Left kidney (tissue), 2 donors: ENCODE data around the gene ZBTB5. TPM values are rescaled to one million over a fixed set of nuclear protein-coding genes. Genes with fewer than 3 reads are reported as not detected.

ENCODE experiments used
- DNase-seq: peaks from one replicate; pipeline ENCODE4 v3.0.0-alpha.2; 2013
- polyA plus RNA-seq: library from polyadenylated mRNA; unstranded; fragments of 120-200 nt; gene quantifications from one replicate; pipeline ENCODE4 v1.2.1, GENCODE V29; 2013; ENCODE audit not compliant: insufficient read length

ZBTB5 gene
- polyA plus RNA-seq, 1 donor: 32.9 TPM

DNA sequence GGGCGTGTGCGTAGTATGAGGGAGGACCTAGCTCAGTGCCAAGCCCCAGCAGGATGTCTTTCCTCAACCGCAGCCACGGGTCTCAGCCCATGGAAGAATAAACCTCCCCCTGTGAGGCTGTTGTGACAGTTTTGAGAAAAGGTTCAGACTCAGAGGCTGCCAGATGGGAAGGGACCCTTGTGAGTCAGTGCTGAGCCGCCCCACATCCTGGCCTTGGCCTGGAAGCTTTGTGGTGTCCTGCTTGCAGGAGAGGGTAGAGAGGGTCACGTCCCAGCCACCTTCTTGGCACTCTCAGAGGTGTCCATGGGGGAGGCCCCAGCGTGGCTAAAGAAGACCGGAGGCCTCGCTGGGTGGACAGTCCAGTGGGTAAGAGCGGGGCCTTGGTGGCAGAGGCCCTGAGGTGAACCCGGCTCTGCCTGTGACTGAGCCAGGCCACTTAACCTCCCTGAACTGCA lies 39.9 kb downstream of the ZBTB5 start:
- no peak for DNase-seq

DNA sequence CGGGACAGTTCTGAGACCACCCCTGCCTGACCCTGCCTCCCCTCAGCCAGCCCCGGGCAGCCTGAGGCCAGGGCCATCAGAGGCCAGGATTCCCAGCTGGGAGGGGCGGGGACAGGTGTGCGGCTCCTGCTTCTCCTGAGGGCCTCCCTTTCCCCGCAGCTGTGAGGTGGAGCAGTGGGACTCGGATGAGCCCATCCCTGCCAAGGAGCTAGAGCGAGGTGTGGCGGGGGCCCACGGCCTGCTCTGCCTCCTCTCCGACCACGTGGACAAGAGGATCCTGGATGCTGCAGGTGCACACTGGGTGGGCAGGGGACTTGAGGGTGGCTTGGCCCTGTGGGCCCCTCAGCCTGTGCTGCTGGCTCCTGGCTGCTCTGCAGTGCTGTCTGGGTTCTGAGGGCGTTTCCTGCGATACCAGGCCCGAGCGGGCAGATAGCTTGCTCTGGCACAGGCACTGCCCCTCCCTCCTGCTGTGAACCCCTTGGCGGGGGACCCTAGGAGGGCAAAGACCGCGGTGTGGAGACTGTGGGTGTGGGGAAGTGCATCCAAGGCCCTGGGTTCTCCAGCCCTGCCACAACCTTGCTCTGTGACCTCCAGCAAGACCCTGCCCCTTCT lies 40.5 kb downstream of the ZBTB5 start:
- DNase-seq: no peak

DNA sequence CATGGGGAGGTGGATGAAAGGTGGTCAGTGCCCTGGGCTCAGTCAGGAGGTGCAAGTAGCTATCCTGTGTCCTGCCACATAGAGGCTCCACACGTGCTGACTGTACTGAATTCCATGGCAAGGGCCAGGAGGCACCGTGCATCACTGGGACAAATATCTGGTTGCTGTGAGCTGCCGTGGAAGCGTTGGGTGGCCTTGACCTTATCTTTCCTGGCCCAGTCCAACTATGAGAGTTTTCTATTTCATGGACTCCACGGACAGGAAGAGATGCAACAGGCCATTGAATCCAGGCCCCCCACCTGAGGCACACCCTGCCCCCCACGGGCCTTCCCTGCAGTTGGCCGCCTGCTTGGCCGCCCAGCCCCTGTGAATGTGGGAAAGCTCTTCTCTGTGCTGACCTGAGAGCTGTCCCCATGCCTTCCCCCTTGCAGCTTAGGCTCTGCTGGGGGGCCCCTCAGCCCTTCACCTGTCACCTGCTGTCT lies 41.0 kb downstream of the ZBTB5 start:
- no peak for DNase-seq

DNA sequence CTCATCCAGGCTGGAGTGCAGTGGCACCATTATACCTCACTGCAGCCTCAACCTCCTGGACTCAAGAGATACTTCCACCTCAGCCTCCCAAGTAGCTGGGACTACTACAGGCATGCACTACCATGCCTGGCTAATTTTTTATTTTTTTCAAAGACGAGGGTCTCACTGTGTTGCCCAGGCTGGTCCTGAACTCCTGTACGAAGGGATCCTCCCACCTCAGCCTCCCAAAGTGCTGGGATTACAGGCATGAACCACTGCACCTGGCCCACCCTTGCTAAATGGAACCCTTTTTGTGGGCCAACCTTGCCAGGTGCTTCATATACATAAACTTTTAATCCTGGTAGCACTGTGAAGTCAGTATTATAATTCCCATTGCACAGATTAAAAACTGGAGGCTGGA lies 41.7 kb downstream of the ZBTB5 start:
- no peak for DNase-seq

DNA sequence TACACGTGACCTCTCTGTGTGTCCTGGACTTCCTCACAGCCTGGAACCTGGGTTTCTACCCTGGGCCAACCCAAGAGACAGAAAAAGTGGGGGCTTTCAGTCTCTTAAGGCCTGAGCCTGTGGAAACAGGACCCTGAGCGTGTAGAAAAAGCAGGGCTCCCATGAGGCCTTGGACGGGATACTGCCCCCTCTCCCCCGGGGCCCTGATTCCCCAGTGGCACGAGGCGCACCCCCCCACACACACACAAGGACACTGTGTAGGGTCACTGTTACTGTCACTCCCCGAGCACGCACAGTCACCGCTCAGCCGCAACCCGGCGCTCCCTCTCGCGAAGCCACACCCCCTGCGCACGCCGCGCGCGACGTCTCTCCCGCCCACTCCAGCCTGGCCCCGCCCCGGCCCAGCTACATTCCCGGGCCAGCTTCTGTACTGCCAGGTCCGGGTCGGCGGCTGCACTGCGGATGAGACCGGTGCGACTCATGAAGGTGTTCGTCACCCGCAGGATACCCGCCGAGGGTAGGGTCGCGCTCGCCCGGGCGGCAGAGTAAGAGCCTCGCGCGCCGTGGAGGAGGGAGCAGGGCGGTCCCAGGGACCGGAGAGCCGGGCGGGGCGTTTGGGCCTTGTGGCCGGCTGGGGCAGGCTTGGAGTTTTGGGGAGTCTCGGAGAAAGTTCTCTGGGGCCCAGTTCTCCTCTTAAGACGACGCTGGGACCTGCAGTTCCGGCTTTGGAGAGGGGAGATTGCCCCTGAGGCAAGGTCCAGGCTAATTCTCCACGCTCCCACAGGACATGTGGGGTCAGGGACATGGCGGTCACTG lies 42.8 kb downstream of the ZBTB5 start, which contains the start of gene GRHPR:
Gene GRHPR (plus strand): TSS at position 408 of the 816 bp plus-strand sequence. CDS start 55 bp downstream, at position 463.
- peak; percentile 75 for DNase-seq

DNA sequence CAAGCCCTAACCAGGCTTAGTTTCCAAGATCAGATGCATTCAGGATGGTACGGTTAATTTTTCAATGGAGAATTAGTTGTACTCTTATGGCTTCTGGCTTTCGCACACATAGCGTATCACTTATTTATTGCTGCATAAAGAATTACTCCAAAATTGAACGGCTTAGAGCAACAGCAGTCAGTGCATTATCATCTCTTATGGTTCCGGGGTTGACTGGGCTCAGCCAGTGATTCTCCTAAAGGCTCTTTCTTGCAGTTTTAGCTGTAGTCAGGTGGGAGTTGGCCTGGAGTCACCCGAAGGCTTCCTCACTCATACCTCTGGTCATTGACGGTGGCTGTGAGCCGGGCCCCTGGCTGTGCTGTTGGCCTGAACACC lies 43.3 kb downstream of the ZBTB5 start:
- no peak for DNase-seq

DNA sequence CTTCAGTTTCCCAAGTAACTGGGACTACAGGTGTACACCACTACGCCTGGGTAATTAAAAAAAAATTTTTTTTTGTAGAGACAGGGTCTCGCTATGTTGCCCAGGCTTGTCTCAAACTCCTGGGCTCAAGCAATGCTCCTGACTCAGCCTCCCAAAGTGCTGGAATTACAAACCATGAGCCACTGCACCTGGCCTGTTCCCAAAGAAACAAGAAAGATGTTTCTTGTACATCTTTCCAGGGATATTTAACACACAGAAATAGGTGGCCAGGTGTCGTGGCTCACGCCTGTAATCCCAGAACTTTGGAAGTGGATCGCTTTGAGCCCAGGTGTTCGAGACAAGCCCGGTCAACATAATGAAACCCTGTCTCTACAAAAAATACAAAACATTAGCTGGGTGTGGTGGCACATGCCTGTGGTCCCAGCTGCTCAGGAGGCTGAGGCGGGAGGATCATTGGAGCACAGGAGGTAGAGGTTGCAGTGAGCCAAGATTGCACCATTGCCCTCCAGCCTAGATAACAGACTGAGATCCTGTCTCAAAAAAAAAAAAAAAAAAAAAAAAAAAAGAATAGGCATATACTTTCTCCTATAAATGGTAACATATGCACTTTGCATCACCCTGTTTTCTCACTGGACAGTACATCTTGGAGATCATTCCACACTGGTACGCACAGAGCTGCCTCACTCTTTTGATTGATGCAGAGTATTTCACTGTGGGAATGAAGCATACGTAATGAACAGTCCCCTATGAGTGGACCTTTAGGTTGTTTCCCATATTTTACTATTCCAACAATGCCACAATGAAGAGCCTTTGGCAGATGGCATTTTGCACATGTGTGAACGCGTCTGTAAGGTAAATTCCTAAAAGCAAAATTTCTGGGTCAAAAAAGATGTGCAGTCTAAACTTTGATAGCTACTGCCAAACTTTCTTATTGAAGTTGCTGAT lies 44.7 kb downstream of the ZBTB5 start:
- DNase-seq: no peak

DNA sequence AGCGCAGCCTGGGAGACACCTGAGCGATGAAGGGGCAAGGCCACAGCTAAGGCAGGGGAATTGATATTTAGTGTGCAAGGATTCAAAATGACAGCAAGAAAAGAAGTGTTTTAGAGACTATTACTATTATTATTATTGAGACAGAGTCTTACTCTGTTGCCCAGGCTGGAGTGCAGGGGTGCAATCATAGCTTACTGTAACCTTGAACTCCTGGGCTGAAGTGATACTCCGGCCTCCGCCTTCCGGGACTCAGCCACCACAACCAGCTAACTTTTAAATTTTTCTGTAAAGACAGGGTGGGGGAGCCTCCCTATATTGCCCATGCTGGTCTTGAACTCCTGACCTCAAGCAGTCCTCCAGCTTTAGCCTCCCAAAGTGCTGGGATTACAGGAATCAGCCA lies 46.0 kb downstream of the ZBTB5 start:
- no peak for DNase-seq

DNA sequence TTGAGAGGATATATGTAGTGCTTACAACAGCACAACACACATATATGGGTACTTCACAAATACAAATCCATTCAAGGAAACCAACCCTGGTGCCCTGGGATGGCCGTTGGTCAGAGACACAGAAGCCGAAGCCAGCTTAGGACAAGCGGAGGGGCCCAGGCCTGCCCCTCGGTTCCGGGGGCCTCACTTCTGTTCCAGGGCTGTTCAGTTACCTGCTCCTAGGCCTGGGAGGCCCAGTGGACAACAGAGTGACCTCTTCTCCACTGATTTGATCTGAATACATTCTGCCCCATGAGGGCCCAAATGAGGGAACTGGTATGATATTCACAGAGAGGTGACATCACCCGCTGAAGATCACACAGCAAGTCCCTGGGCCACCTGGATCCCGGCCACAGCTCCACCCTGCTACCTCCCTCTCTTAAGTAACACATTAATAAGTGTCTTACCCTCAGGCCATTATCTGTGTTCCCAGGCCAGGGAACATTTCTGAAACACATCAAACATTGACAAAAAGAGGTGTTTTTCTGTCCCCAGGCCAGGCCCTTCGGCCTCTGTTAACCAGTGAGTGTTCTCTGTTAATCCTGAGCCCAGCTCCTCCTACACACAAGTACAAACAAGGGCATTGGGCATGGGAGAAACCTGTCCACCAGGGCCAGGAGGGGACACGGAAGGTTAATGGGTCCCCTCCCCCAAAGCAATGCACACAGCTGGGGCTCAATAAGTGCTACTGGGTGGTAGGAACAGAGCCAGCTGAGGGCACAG lies 47.2 kb downstream of the ZBTB5 start:
- no peak for DNase-seq

DNA sequence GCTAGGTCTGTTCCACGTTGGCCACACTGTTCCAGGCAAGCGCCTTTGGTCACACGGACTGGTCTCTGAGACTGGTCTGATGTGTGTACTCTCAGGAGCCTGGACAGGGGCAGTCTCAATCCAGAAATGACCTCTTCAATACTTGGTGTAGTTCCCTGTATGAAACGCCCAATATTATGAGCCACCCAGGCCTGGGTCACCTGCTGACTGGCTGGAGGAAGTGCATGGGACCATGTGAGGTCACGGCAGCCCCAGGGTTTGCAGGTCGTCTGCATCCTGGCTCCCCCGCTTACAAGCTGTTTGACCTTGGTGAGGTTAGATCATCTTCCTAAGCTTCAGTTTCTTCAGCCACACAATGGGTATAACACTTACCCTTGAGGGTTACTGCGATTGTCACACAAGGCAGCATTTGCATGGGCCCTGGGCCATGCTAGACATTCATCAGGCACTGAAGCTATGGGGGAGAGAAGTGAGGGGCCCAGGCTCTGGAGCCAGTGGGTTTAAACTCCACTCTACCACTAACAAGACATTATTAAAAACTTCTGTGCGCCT lies 47.9 kb downstream of the ZBTB5 start:
- no peak for DNase-seq

DNA sequence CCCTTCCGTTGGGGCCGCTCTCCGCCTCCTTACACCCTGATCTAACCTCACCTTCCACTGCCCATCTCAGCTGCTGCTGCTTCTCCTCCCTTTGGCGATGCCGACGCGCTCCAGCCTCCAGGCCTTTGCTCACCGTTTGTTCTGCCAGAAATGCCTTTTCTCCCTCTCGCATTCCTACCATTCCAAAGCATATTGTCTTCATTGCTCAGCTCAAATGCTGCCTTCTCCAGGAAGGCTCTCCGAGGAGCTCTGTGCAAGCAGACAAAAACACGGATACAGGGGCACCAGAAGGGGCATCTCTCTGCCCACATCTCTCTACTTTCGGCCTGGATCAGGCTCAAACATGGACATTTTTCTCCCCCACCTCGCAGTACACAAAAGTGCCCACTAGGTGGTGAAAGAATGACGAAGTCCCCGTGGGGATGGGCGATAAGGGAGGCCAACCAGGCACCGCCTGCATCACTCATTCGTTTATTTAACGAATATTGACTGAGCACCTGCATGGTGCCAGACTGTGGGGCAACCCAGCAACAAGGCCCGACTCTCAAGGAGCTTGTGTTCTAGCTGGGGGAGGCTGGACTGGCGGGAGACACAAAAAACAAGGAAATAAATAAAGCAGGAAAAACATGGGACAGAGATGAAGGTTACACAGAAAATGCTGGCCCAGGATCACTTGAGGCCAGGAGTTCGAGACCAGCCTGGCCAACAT lies 50.1 kb downstream of the ZBTB5 start:
- peak; percentile 77 for DNase-seq

DNA sequence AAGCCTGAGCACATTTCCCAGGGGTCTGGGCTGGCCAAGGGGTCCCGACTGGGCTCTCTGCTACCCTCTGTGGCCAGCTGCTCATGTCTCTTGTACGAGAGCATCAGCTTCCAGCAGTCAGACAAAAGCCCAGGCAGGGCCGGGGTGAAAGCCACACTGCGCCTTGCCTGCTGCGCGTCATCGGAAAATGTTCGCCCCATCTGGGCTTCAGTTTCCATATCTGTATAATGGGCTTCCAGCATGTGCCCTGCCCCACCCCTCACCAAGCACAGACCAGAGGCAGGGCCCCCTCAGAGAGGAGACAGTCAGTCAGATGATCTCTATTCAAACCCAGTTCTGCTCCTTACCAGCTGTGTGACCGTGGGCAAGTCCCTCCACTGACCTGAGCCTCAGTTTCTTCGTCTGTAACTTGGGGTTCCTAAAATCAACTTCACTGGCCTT lies 50.7 kb downstream of the ZBTB5 start:
- DNase-seq: no peak

DNA sequence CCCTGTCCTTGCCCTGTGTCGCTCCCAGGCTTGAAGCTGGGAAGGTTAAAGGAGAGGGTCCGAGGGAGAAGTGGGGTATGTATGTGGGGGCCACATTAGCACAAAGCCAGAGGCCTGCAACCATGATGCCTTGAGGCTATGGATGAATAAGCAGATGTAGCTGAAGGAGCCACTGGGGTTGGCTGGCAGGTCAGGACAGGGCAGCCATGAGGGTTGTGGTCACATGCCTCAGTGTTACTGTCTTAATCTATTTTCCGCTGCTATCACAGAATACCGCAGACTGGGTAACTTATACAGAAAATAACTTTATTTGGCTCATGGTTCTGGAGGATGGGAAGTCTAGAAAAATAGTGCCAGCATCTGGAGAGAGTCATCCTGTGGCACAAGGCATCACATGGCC lies 51.9 kb downstream of the ZBTB5 start:
- DNase-seq: no peak

DNA sequence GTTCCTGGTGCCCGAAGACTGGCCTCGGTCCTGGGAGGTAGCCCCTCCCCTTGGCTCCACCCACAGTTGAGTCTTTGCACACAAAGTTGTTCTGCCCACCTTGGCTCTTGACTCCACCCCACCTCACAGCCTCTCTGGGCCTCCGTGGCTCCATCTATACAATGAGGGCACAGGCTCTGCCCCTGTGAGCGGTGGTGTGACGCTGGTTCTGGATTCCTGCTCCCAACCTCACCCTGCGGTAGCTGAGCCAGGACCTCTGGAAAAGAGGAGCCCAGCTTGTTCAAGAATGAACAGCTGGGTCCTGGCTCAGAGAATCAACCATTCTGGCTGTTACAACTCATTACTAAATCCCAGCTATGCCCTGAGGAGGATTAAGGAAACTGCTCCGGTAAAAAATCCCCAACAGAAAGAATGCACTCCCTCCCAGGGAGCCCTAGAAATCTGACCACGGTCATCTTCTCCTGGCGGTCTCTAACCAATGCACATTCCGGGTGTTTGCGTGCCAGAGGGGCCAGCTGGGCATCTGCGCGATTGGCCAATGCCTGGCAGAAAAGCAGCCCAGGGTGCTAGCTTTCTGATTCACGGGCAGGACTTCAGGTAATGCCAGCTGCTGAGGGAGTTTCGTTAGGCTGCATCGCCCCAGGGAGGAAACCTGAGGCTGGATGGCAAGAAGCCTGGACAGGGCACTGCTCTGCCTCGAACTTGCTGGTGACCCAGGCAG lies 52.7 kb downstream of the ZBTB5 start:
- DNase-seq: no peak

DNA sequence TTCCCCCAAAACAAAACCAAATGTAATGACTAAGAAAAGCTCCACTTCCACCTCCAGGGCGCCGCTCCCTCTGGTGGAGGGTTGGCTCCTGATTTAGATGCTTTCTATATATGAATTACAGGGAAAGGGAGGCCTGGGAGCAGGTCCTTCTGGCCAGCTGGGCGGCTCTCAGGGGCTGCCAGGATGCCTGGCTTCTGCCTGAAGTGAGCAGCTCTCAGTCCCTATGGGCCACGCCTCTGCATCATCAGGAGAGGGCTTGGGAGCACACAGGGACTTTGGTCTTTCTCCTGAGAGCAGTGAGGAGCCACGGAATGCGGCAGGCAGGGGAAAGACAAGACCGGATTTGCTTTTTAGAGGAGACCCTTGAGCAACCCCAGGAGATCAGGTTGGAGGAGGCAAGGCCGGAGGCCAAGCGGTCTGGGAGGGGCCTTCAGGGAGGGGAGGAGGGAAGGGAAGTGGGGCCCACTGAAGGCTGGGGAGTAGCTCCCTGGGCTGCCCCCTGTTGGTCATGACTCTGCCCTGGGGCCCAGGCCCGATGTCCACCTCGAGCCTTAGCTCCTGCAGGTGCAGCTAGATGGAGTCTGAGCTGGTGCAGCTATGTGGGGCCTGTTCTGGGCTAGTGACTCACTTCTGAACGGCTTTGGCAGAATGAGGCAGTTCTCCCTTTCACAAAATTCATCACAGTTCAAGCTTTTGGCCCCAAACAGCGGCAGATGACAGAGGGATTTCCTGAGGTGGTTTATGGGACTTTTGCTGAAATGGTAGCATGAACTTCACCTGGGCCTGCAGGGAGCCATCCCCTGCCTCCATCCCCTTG lies 54.1 kb downstream of the ZBTB5 start:
- DNase-seq: no peak

DNA sequence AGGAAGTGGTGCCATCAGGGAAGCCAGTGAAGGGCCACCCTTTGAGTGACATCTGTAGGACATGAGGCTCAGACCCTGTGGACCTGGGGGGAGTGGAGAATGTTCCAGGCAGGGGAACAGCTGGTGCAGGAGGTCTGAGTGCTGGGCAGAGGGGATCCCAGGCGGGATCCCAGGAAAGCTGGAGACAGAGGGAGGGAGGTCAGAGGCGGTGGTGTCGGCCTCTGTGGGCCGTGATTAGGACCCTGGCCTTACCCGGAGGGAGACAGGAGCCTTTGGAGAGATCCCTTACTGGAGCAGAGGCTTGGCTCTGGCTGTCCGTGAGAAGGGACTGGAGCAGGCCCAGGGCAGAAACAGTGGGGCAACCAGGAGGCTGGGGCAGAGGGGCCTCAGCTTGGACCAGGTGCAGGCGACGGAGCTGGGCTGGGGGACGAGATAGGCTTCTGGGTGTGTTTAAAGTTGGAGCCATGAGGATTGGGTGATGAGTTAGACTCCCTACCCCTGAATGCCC lies 54.8 kb downstream of the ZBTB5 start:
- DNase-seq: no peak

DNA sequence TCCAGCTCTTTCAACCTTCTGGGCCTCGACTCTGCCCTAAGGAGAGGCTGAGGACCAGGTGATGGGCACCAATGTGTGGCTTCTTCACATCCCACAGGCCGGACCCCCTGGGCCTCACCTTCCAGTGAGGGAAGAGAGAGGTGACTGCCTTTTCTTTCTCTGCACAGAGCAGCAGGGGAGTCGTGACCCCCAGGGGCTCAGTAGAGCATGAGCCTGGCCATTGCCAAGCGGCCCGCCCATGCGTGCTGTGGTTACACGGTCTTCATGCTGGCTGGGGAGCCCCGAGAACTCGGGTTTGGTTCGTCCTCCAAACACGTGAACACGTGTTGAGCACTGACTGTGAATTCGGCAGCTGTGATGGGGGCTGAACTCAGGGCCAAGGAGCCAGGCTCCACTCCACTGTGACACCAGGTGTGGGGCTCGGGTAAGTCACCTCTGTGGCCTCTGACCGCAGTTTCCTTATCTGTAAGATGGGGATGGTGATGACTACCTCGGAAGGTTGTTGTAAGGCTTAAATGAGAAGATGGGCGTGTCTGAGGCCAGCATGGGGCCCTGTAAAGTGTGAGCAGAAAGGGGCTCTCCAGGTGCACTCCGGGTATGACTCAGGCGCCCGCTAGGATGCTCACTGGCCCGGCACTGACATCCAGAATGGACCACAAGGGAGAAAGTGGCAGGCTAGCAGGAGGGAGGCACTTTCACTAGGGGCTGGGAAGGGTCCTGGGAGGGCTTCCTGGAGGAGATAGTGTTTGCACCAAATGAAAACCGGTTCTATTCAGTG lies 56.1 kb downstream of the ZBTB5 start:
- DNase-seq: no peak

DNA sequence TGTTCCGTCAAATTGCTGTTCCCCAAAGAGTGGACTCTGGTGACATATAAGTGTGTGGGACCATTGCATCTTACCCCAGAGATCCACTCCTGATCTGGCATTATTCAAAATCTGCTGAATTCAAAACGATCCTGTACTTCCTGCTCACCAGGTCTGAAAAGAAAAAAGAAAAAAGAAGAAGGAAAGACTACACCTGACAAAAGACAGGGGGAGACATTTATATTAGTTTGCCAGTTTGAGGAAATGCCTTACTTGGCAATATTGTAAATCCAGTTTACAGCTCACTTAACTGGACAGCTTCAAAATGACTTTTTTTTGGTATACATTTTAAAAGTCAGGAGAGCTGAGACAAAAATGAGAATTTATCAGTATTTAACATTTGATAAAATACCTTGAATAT lies 57.8 kb downstream of the ZBTB5 start:
- DNase-seq: no peak
